ENCODE data around the gene PRSS38.

DNA sequence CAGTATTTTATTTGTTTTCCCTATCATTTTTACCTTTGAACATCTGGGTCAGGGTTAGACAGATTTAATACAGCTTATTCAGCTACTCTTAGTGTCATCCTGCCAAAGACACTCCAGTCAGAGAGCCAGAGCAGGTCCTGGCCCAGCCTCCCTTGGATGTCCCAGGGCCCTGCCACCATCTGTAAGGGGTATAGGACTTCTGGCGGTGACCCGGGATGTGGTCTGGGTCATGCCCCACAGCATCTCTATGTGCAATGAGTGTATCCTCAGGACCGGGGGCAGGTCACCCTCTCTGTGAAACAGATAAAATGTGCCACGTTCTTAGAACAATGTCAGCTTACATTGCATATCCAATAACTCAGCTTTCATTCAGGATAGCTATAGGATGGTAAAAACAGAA is 37.8 kb upstream of the PRSS38 start:
- TF ChIP-seq, protein P1, sequence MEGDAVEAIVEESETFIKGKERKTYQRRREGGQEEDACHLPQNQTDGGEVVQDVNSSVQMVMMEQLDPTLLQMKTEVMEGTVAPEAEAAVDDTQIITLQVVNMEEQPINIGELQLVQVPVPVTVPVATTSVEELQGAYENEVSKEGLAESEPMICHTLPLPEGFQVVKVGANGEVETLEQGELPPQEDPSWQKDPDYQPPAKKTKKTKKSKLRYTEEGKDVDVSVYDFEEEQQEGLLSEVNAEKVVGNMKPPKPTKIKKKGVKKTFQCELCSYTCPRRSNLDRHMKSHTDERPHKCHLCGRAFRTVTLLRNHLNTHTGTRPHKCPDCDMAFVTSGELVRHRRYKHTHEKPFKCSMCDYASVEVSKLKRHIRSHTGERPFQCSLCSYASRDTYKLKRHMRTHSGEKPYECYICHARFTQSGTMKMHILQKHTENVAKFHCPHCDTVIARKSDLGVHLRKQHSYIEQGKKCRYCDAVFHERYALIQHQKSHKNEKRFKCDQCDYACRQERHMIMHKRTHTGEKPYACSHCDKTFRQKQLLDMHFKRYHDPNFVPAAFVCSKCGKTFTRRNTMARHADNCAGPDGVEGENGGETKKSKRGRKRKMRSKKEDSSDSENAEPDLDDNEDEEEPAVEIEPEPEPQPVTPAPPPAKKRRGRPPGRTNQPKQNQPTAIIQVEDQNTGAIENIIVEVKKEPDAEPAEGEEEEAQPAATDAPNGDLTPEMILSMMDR (IDR thresholded peaks at IDR 0.05), result no peak
- no peak for TF ChIP-seq POLR2A (IDR thresholded peaks at IDR 0.05)

Measured in esophagus squamous epithelium (tissue), 4 donors.